Measurements from ENCODE around the gene SEMA5A. TPM values are rescaled to one million over a fixed set of nuclear protein-coding genes. Genes with fewer than 3 reads are reported as not detected.

SEMA5A gene
- total RNA-seq, 4 donors from 2014 or later, result 2.3 to 4.7 (median 3.7) TPM

DNA sequence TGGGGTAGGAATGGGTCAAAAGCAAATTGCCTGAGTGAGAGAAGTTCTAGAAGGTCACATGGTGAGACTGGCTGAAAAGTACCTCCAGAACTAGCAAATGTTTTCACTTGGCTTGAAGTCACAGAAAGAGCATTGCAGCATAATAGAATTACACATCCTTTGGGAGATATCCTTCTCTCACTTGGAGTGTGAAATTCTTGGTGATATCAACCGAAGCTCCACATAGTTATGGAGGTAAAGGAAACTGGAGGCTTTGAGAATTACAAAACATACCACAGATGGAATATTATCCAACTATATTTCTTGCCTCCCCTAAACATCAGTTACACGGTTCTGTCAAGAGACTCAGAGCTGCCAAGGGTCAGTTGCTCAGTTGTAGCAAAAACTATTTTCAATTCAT is 182.4 kb downstream of the SEMA5A start:
- Histone ChIP-seq H3K9me3 (no peaks in the 10 kb centered on the region), H3K36me3 (no peaks in the 10 kb centered on the region), H3K27ac (no peak overlapping the region), H3K27me3 (no peaks in the 10 kb centered on the region), H3K4me1 (no peaks in the 10 kb centered on the region), H3K4me3 (no peak overlapping the region)
- WGBS, 2 donors (ENCODE audit: low coverage in 1 of 2), result 24 to 38% methylated on average over 2 of the region's 2 CpGs
- TF ChIP-seq POLR2A (IDR thresholded peaks at IDR 0.05), result no peak
- no peak for TF ChIP-seq EP300 (IDR thresholded peaks at IDR 0.05)
- TF ChIP-seq POLR2AphosphoS5 (IDR thresholded peaks at IDR 0.05), result no peak
- no peak for TF ChIP-seq CTCF (IDR thresholded peaks at IDR 0.05)
- peak; percentile 13 for ATAC-seq

DNA sequence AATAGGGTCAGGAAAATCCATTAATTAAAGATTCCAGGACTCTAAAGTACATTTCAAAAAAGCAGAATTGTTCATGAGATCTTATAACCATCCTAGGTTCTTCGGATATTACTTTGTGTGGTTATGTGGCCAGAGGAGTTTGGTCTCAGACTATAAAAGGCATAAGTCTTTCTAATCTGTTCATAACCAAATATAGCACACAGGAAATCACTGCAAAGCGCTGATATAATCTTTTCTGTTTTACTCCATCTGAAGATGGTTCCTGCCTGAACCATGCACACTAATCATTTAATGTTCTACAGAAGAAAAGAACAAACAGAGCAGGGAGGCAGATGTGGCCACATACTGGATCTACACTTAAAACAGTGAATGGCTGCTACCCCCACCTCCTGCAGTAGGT is 182.8 kb downstream of the SEMA5A start:
- ATAC-seq, result no peak

GRCh38 chr5:9362600-9362999 is 183.3 kb downstream of the SEMA5A start:
- no peak for ATAC-seq
- H3K27me3 ChIP-seq, result no peaks in the 10 kb centered on the region
- H3K36me3 ChIP-seq, result no peaks in the 10 kb centered on the region
- no peaks in the 10 kb centered on the region for H3K9me3 ChIP-seq
- 61 to 68% methylated on average over 3 of the region's 3 CpGs for WGBS, 2 donors (ENCODE audit: low coverage in 1 of 2)
- H3K4me3 ChIP-seq, result no peak overlapping the region
- TF ChIP-seq CTCF (IDR thresholded peaks at IDR 0.05) (no peak), EP300 (IDR thresholded peaks at IDR 0.05) (no peak), POLR2A (IDR thresholded peaks at IDR 0.05) (no peak), POLR2AphosphoS5 (IDR thresholded peaks at IDR 0.05) (no peak)
- no peaks in the 10 kb centered on the region for H3K4me1 ChIP-seq
- no peak overlapping the region for H3K27ac ChIP-seq

More for the DNA sequence above, 182.8 kb downstream of the SEMA5A start:
- Histone ChIP-seq H3K9me3 (no peaks in the 10 kb centered on the region), H3K4me3 (no peak overlapping the region), H3K27me3 (no peaks in the 10 kb centered on the region), H3K27ac (no peak overlapping the region), H3K36me3 (no peaks in the 10 kb centered on the region), H3K4me1 (no peaks in the 10 kb centered on the region)
- 19 to 25% methylated on average over 2 of the region's 2 CpGs for WGBS, 2 donors (ENCODE audit: low coverage in 1 of 2)
- TF ChIP-seq CTCF (IDR thresholded peaks at IDR 0.05), result no peak
- TF ChIP-seq EP300 (IDR thresholded peaks at IDR 0.05), result no peak

DNA sequence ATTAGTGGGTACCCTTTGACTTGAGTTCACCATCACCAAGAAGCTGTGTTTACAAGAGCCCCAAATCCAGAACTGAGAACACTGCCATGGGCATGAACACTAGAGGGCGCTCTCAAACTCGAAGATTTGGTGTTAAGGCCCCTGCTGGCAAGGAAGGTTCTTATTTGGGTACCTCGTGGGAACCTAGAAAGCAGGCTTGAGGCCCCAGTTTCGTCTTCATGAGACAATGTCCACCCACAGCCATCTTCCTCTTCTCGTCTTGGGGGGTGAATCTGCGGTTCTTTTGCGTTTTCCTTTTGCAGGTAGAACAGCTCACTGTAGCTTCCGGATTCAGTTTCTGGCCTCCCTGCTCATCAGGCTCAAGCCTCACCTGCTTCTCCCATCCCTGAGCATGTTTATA is 184.0 kb downstream of the SEMA5A start:
- Histone ChIP-seq H3K4me3 (no peak overlapping the region), H3K4me1 (no peaks in the 10 kb centered on the region), H3K27ac (no peak overlapping the region), H3K36me3 (no peaks in the 10 kb centered on the region), H3K27me3 (no peaks in the 10 kb centered on the region), H3K9me3 (no peaks in the 10 kb centered on the region)
- no peak for ATAC-seq
- peak in 3 of 4 experiments; percentile 23 to 56 (median 25) for TF ChIP-seq CTCF (IDR thresholded peaks at IDR 0.05)
- no peak for TF ChIP-seq POLR2A (IDR thresholded peaks at IDR 0.05)
- TF ChIP-seq POLR2AphosphoS5 (IDR thresholded peaks at IDR 0.05), result no peak
- no peak for TF ChIP-seq EP300 (IDR thresholded peaks at IDR 0.05)
- WGBS, 2 donors (ENCODE audit: low coverage in 1 of 2), result 54 to 61% methylated on average over 3 to 7 of the region's 8 CpGs

DNA sequence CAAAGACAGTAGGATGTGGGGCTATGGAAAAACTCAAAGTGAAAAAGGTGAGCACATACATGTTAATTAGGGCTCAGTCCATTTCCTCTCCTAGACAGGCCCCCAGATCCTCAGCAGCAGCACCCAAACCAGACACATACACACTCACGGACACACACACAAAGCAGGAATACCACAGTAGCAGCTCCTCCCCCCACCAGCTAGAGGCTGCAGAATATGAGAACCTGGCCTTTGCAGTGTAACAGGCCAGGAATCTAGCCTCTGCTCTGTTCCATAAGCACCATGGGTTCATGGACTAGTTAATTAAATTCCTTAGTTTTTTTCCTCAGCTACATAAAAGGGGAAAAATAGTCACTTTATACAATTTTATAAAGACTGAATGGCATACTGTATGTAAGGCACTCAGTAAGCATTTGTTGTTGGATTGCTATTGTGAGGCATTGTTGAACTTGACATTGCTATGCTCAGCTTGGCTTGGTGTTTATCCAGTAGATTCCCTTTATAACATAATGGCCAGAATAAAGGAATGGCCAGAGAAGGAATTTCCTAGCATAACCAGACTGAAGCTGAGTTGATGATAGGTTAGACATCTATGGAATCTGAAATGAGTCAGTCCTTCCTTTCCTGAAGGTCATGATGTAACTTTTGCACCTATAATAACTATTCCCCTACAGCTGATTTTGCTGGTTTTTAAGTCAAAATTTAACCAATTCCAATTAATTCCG is 186.8 kb downstream of the SEMA5A start:
- WGBS, 2 donors (ENCODE audit: low coverage in 1 of 2), result 17 to 100% methylated on average over 1 to 2 of the region's 2 CpGs
- no peaks in the 10 kb centered on the region for H3K4me1 ChIP-seq
- H3K4me3 ChIP-seq, result no peak overlapping the region
- no peaks in the 10 kb centered on the region for H3K9me3 ChIP-seq
- TF ChIP-seq POLR2A (IDR thresholded peaks at IDR 0.05) (no peak), POLR2AphosphoS5 (IDR thresholded peaks at IDR 0.05) (no peak), EP300 (IDR thresholded peaks at IDR 0.05) (no peak), CTCF (IDR thresholded peaks at IDR 0.05) (no peak)
- H3K36me3 ChIP-seq, result no peaks in the 10 kb centered on the region
- no peak overlapping the region for H3K27ac ChIP-seq
- ATAC-seq, result no peak
- no peaks in the 10 kb centered on the region for H3K27me3 ChIP-seq

Data from gastroesophageal sphincter (tissue), 4 donors.